ENCODE results near the gene CDH26.
A peak's percentile ranks its signal among the peaks of the same experiment; 100 is the strongest.

The CDH26 gene

DNA sequence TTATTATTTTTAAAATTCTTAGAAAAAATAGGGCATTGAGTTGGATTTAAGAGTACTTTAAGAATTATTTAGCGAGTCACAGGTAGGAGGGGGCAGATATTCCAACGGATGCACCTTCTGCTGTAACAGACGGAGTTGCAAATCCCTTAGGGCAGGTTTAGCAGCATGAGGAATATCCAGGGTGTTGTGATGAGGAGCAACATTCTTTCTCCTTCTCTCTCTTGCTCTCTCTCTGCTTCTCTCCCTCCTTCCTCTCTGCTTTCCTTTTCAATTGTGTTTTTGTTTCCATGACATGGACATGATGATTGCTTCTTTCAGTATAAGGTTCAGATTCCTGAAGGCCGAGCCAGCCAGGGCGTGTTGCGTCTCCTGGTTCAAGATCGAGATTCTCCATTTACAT is 28.9 kb downstream of the CDH26 start:
- no peak for TF ChIP-seq EZH2phosphoT487 (IDR thresholded peaks at IDR 0.05; ENCODE audit: low read depth)
- TF ChIP-seq, protein P1, sequence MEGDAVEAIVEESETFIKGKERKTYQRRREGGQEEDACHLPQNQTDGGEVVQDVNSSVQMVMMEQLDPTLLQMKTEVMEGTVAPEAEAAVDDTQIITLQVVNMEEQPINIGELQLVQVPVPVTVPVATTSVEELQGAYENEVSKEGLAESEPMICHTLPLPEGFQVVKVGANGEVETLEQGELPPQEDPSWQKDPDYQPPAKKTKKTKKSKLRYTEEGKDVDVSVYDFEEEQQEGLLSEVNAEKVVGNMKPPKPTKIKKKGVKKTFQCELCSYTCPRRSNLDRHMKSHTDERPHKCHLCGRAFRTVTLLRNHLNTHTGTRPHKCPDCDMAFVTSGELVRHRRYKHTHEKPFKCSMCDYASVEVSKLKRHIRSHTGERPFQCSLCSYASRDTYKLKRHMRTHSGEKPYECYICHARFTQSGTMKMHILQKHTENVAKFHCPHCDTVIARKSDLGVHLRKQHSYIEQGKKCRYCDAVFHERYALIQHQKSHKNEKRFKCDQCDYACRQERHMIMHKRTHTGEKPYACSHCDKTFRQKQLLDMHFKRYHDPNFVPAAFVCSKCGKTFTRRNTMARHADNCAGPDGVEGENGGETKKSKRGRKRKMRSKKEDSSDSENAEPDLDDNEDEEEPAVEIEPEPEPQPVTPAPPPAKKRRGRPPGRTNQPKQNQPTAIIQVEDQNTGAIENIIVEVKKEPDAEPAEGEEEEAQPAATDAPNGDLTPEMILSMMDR (IDR thresholded peaks at IDR 0.05; ENCODE audit: low read depth, low read length): no peak
- H4K20me1 ChIP-seq (ENCODE audit: insufficient read depth, low read length): no peaks in the 10 kb centered on the region
- no peaks in the 10 kb centered on the region for H3K4me1 ChIP-seq (ENCODE audit: low read length)
- H3K9ac ChIP-seq (ENCODE audit: low read length): no peak overlapping the region
- 0 out of 2 replicates have a peak, but pooled peaks cover 3% of the 10 kb centered on the region for H3K9me3 ChIP-seq (ENCODE audit: insufficient read depth, low read length)
- no peak overlapping the region for H2AFZ ChIP-seq (ENCODE audit: low read depth, low read length)
- no peak overlapping the region for H3K4me3 ChIP-seq (ENCODE audit: low read length)
- no peak overlapping the region for H3K4me2 ChIP-seq (ENCODE audit: low read length)
- H3K27ac ChIP-seq (ENCODE audit: low read length): no peak overlapping the region
- no peaks in the 10 kb centered on the region for H3K27me3 ChIP-seq (ENCODE audit: low read depth, low read length)
- H3K36me3 ChIP-seq (replicated peaks; ENCODE audit: low read depth, low read length): no peaks in the 10 kb centered on the region
- no peaks in the 10 kb centered on the region for H3K79me2 ChIP-seq (ENCODE audit: low read length)

DNA sequence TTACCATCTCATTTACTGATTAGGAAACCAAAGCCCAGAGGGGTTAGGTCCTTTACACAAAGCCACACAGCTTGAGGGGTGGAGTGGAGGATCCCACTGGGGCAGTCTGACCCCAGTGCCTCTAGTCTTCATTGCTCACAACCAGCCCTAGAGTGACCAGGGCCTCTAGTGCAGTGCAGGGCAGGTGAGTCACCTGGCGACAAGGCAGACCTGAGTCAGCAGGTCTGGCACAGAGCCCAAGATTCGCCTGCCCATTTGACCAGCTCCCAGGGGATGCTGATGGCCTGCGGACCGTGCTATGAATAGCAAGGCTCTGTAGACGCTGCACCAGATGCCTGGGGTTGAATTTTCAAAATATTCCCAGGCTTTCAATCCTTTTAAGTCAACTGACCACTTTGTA is 29.9 kb downstream of the CDH26 start:
- 0 out of 2 replicates have a peak, but pooled peaks cover 3% of the 10 kb centered on the region for H3K9me3 ChIP-seq (ENCODE audit: insufficient read depth, low read length)
- no peak overlapping the region for H3K9ac ChIP-seq (ENCODE audit: low read length)
- no peak overlapping the region for H3K27ac ChIP-seq (ENCODE audit: low read length)
- H3K27me3 ChIP-seq (ENCODE audit: low read depth, low read length): no peaks in the 10 kb centered on the region
- no peak overlapping the region for H3K4me3 ChIP-seq (ENCODE audit: low read length)
- TF ChIP-seq EZH2phosphoT487 (IDR thresholded peaks at IDR 0.05; ENCODE audit: low read depth): no peak
- TF ChIP-seq, protein P1 (IDR thresholded peaks at IDR 0.05; ENCODE audit: low read depth, low read length): no peak
- H3K36me3 ChIP-seq (replicated peaks; ENCODE audit: low read depth, low read length): no peaks in the 10 kb centered on the region
- no peaks in the 10 kb centered on the region for H3K4me1 ChIP-seq (ENCODE audit: low read length)
- H4K20me1 ChIP-seq (ENCODE audit: insufficient read depth, low read length): no peaks in the 10 kb centered on the region
- no peak overlapping the region for H2AFZ ChIP-seq (ENCODE audit: low read depth, low read length)
- H3K4me2 ChIP-seq (ENCODE audit: low read length): no peak overlapping the region
- H3K79me2 ChIP-seq (ENCODE audit: low read length): no peaks in the 10 kb centered on the region

DNA sequence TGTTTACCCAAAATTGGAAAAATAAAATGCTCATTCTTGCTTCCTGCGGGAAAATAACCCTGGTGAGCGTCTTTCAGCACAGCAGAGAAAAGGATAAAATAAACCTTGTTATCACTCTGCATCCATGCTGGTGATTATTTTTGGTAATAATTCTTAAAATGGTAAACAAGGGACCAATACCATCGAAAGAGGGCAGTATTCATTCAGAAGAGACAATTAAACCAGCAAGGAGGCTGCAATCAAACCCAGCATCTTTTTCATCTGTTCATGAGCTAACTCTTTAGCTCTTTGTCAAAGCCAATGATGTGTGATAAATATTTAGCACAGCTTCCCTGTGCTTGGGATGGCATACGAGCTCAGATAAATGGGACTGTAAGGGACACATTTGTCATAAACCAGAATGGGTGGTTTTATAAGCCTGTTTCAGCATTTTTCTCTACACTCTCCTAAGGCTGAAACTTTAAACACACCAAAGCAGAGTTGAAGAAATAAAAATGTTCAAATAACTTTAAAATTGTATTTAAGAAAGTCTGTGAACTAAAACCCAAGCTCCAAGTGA is 34.4 kb downstream of the CDH26 start:
- 0 out of 2 replicates have a peak, but pooled peaks cover 3% of the 10 kb centered on the region for H3K9me3 ChIP-seq (ENCODE audit: insufficient read depth, low read length)
- peaks cover 3% of the 10 kb centered on the region; the same call in 1 of the 2 replicates for H3K27me3 ChIP-seq (ENCODE audit: low read depth, low read length)
- TF ChIP-seq EZH2phosphoT487 (IDR thresholded peaks at IDR 0.05; ENCODE audit: low read depth): no peak
- TF ChIP-seq, protein P1 (IDR thresholded peaks at IDR 0.05; ENCODE audit: low read depth, low read length): peak; percentile 21; the same call in 1 of the 2 replicates
- H3K9ac ChIP-seq (ENCODE audit: low read length): no peak overlapping the region
- no peak overlapping the region for H3K4me3 ChIP-seq (ENCODE audit: low read length)
- H2AFZ ChIP-seq (ENCODE audit: low read depth, low read length): no peak overlapping the region
- H3K4me1 ChIP-seq (ENCODE audit: low read length): no peaks in the 10 kb centered on the region
- H3K4me2 ChIP-seq (ENCODE audit: low read length): no peak overlapping the region
- H3K27ac ChIP-seq (ENCODE audit: low read length): no peak overlapping the region
- no peaks in the 10 kb centered on the region for H4K20me1 ChIP-seq (ENCODE audit: insufficient read depth, low read length)
- H3K79me2 ChIP-seq (ENCODE audit: low read length): no peaks in the 10 kb centered on the region
- no peaks in the 10 kb centered on the region for H3K36me3 ChIP-seq (replicated peaks; ENCODE audit: low read depth, low read length)

DNA sequence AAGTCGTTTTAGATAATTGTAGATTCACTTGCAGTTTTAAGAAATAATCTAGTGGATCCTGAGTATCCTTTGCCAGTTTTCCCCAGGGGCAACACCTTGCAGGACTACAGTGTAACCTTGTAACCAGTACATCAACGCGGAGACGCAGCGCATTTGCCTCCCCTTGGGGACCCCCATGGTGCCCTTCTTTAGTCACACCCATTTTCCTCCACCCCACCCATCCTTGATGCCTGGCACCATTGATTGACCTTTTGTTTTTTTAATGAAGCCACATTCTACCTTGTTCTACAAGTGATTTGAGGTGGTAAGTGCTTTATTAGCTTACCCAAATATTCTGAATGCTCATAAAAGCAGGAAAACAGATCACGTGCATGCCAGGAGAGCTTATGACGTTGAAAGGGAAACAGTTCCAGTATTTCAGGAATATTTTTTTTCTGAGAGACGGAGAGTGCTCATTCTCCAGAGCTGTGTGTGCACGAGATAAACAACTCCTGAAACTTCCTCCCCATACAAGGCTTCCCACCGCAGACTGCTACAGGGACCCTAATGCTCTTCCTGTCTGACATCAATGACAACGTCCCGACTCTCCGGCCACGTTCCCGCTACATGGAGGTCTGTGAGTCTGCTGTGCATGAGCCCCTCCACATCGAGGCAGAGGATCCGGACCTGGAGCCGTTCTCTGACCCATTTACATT is 35.7 kb downstream of the CDH26 start:
- TF ChIP-seq EZH2phosphoT487 (IDR thresholded peaks at IDR 0.05; ENCODE audit: low read depth): no peak
- TF ChIP-seq, protein P1 (IDR thresholded peaks at IDR 0.05; ENCODE audit: low read depth, low read length): no peak
- Histone ChIP-seq H3K27ac (ENCODE audit: low read length) (no peak overlapping the region), H3K9ac (ENCODE audit: low read length) (no peak overlapping the region)

More for the DNA sequence above, 35.7 kb downstream of the CDH26 start:
- no peaks in the 10 kb centered on the region for H4K20me1 ChIP-seq (ENCODE audit: insufficient read depth, low read length)
- H3K27me3 ChIP-seq (ENCODE audit: low read depth, low read length): peaks cover 7% of the 10 kb centered on the region; the same call in 1 of the 2 replicates
- H3K79me2 ChIP-seq (ENCODE audit: low read length): no peaks in the 10 kb centered on the region
- no peak overlapping the region for H3K4me2 ChIP-seq (ENCODE audit: low read length)
- H2AFZ ChIP-seq (ENCODE audit: low read depth, low read length): no peak overlapping the region
- H3K4me3 ChIP-seq (ENCODE audit: low read length): no peak overlapping the region
- 0 out of 2 replicates have a peak, but pooled peaks cover 3% of the 10 kb centered on the region for H3K9me3 ChIP-seq (ENCODE audit: insufficient read depth, low read length)
- no peaks in the 10 kb centered on the region for H3K4me1 ChIP-seq (ENCODE audit: low read length)
- H3K36me3 ChIP-seq (replicated peaks; ENCODE audit: low read depth, low read length): no peaks in the 10 kb centered on the region
